HG03045 (cell line): ENCODE results near the gene MTIF2.
A peak's percentile ranks its signal among the peaks of the same experiment; 100 is the strongest.
"Not testable (repeated sequence)": the region's sequence is repeated elsewhere in the genome, so short reads cannot be mapped to it uniquely, and the experiment has no call there.

Source experiments
- ATAC-seq: cut with Tn5 transposase; IDR thresholded peaks from one replicate; pipeline ENCODE4 v1.9.1; 2021; ENCODE audit warnings: mild to moderate bottlenecking, moderate library complexity; ENCODE audit not compliant: unreplicated experiment

The MTIF2 gene

GRCh38 chr2:55245411-55245810 is 23.6 kb downstream of the MTIF2 start:
- ATAC-seq, result no peak

- ATAC-seq, result no peak
Observed at GRCh38 chr2:55242617-55243016, 26.4 kb downstream of the MTIF2 start.

GRCh38 chr2:55241582-55241981 is 27.4 kb downstream of the MTIF2 start:
- ATAC-seq, result not testable (repeated sequence)

GRCh38 chr2:55239656-55240222 is 29.3 kb downstream of the MTIF2 start:
- no peak for ATAC-seq

DNA sequence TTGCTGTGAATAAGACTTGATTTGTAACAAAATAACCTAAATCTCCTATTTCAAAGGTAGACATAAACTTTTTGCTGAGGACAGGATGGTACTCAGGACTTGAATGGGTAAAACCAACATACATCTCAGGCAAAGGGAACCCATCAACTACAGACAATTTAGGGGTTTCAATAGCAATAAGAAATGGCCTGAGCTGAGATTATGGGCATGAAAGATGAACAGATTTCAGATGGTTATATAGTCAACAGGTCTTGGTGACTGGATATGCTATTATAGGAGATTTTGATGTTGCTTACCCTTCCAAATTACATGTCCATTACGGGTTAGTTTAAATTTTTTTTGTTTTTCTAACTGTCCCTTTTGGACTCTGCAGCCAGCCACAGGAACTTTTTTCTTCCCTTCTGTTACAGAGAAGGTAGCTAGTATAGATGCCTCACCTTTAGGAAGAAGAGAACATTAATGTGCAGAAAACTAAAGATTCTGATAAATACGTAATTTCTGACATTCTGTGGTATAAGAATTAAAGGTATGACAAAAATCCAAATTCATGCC is 32.0 kb downstream of the MTIF2 start:
- no peak for ATAC-seq

DNA sequence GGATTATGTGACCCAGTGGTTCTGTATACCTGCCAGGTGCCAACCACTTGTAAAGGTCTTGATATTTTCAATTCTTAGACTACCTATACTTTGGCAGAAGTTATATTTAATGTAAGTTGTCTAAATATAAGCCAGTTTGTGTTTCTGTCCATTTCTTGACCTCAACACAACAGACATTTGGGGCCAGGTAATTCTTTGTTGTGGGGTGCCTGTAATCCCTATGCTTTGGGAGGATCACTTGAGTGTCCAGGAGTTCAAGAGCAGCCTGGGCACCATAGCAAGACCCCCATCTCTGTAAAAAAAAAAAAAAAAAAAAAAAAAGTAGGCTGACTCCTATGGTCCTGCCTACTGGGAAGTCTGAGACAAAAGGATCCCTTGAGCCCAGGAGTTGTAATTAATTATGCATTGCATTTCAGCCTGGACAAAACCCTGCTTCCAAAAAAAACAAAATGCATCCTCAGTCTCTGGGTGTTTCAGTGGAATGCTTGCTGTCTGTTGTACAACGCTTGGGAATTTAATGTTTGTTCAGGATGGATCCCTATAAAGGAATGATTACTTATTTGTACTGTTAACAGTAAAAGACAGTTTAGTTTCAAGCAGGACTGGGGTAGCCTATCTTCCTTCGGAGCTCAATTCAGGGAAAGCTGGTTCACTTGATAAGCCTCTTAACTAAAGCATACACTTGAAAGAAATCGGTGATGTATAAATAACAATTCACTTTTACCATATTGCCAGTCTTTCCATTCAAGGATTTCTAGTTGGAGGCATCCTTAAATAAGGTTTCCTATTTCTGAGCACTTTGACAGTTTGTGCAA is 33.1 kb downstream of the MTIF2 start:
- ATAC-seq, result no peak

DNA sequence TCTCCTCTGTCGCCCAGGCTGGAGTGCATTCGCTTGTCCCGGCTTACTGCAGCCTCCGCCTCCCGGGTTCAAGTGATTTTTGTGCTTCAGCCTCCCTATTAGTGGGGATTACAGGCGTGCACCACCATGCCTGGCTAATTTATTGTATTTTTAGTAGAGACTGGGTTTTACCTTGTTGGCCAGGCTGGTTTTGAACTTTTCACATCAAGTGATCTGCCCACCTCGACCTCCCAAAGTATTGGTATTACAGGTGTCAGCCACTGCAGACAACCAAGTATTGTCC is 35.4 kb downstream of the MTIF2 start:
- no peak for ATAC-seq

DNA sequence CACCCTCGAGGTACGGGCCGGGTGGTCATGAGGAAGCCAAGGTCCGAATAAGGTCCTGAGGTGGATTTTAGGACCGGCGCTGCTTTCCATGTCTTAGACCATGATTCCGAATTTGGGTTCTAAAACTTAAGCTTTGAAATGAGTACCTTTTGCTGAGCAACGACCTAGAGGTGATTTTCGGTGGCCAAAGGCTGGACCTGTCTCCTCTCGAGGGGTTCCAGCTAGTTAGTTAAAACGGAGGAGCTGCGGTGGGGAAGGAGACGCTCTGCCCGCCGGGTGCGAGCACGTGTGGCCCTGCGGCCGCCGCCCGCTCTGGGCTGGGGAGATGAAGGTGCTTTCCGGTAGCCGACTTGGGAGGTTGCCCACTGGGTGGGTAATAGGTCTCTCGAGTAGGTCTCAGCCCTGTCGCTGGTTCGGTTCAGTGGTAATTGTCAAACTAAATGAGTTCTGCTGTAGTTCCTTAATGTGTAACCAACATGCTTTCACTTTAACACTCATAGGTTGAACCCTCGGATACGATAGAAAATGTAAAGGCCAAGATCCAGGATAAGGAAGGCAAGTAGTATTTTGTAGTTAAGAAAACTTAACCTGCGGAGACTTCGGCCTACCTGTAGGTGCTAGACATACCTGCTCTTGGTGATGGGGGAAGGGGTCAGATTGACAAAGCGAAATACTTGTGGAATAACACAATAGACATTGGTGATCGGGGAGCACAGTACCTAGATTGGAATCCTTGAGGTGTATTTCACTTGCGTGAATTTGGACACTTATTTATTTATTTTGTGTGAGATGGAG is 36.0 kb downstream of the MTIF2 start:
- peak; percentile 34 for ATAC-seq

DNA sequence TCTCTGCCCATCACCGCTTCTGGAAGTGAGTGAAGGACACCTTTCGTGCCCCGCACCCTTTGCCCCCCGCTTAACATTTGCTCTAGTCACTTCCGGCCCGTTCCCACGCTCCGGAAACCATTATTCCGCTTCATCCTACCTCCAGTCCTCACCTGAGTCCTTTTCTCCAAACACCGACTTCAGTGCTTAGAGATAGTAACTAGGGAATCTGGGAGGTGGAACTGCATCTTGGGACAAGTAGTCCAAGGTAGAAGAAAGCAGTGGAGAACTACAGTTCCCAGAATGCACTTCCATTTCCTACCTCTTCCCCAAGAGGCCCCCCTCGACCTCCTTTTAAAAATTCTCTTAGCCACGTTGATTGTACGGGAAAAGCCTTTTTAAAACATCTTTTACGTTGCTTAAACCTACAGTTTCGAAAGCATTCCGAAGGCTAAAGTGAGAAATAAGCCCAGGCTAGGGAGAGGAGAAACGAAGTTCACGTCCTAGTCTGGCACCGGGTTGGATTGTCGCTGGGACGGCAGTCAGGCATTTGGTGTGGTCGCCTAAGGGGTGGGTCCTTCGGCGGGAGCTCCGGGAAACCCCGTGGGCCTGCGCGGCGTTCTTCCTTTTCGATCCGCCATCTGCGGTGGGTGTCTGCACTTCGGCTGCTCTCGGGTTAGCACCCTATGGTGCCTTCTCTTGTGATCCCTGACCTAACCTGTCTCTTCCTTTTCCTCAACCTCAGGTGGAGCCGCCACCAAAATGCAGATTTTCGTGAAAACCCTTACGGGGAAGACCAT is 36.8 kb downstream of the MTIF2 start, which contains the start of the genes CLHC1 and RPS27A:
TSS of gene CLHC1 (minus strand) at position 210 of the 779 bp plus-strand sequence. CDS start 9,882 bp downstream, outside the sequence.
TSS of gene RPS27A (plus strand) at position 605 of the 779 bp plus-strand sequence. CDS start at position 742, 137 bp downstream.
- peak; percentile 92 for ATAC-seq

DNA sequence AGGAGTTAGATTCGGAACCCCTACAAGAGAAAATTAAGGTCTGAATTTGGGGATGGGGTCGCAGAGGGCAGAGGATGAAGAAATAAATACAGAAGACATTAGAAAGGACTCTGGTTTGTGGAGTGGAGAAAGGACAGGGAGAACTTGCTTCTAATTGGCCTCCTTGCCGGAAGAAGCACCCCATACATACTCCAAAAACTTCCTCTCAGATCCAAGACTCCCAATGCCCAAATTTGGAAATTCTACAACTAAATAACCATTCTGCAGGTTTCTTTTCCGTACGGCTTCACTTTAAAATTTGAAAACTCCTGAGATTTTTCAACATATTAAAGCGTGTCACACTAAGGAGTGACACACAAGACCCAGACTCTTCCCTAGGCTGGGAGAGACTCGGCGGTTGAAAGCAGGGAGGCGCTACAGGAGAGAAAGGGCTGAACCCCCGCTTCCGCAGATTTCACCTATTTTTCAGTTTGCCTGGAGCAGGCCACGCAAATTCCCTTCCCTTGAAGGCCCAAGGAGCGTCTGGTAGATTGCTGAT is 37.4 kb downstream of the MTIF2 start:
- peak; percentile 4 for ATAC-seq

- ATAC-seq, result no peak
Observed at GRCh38 chr2:55230551-55230950, 38.5 kb downstream of the MTIF2 start.

GRCh38 chr2:55229221-55229620 is 39.8 kb downstream of the MTIF2 start:
- ATAC-seq, result no peak

GRCh38 chr2:55228226-55228563 is 40.8 kb downstream of the MTIF2 start:
- no peak for ATAC-seq

GRCh38 chr2:55227437-55228225 is 41.4 kb downstream of the MTIF2 start:
- ATAC-seq, result not testable (repeated sequence)

DNA sequence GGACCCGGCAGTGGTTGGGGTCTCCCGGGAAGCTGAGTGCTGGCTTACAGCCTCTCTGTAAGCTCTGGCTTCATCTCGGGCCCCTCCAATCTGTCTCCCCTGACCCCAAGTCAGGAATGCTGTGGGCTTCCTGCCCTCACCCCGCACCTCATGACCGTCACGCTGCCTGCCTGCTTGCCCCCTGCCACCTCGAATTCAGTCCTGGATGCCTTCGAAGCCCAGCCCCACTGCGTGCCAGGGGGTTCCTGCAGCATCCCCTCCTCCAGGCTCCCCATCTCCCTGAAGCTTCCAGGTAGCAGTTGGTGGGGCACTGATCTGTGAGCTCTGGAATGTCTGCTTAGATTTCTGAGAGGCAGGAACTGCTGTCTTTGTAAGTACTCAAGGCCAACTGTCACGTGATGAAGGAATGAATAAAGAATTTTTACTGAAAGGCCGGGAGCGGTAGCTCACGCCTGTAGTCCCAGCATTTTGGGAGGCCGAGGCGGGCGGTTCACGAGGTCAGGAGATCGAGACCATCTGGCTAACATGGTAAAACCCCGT is 43.5 kb downstream of the MTIF2 start:
- ATAC-seq, result no peak

GRCh38 chr2:55224761-55225261 is 44.2 kb downstream of the MTIF2 start:
- no peak for ATAC-seq

- no peak for ATAC-seq
Observed at GRCh38 chr2:55223958-55224760, 44.9 kb downstream of the MTIF2 start.

GRCh38 chr2:55213822-55214221 is 55.2 kb downstream of the MTIF2 start:
- no peak for ATAC-seq
